GM21526 (cell line): Measurements from ENCODE around the gene ATP13A4.

Source experiments
- ATAC-seq: cut with Tn5 transposase; IDR thresholded peaks from one replicate; pipeline ENCODE4 v1.9.1; 2021; ENCODE audit warnings: moderate library complexity; ENCODE audit not compliant: unreplicated experiment, low FRiP score

Gene ATP13A4

DNA sequence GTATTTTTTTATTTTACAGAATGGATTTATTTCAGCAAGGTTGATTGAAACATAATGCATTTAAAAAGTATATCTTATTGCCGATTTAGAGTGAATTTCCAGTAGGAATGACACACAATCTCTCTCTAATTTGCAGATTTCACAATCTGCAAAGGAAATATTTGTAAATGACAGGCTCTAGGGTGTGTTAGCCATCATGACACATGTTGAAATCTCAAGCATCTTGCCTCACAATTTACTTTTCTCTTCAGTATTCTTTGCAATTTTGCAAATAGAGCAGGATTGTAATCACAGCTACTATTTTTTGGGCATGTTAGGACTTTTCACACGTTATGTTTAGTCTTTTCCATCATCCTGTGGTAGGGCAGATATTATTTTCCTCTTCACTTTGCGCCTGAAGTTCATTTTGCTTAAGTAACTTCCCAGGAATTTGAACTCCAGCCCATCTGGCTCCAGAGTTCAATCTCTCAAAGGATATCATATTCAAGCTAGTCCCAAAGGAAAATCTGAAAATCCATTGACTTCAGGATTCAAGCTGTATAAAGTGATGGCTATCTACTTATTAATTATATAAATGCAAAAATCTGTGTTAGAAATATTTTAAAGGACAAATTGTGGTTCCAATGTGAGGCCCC lies 55.4 kb downstream of the ATP13A4 start:
- no peak for ATAC-seq

DNA sequence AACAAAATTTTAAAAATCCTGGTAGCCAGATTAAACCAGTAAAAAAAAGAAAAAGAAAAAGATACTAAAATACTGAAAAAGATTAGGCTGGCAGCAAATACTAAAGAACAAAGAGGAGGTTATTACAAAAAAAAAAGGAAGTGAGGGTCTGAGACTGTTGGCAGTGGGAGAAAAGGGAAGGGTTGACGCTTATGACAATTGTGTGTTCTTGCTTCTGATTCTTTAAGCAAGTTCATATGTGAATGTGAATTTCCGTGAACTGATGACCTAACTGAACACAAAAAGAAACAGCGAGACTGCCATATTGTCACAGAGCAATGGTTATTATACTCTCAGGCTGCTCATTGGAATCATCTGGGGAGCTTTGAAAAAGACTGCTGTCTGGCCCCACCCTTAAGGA lies 56.5 kb downstream of the ATP13A4 start:
- no peak for ATAC-seq

DNA sequence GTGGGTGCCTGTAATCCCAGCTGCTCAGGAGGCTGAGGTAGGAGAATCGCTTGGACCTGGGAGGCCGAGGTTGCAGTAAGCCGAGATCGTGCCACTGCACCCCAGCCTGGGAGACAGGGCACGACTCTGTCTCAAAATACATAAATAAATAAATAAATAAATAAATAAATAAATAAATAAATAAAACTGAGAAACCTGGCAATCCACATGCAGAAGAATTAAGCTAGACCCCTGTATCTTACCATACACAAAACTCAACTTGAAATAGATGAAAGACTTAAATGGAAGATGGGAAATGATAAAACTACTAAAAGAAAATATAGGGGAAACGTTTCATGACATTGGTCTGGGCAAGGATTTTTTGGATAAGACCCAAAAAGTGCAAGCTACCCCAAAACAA lies 58.0 kb downstream of the ATP13A4 start:
- ATAC-seq: no peak

DNA sequence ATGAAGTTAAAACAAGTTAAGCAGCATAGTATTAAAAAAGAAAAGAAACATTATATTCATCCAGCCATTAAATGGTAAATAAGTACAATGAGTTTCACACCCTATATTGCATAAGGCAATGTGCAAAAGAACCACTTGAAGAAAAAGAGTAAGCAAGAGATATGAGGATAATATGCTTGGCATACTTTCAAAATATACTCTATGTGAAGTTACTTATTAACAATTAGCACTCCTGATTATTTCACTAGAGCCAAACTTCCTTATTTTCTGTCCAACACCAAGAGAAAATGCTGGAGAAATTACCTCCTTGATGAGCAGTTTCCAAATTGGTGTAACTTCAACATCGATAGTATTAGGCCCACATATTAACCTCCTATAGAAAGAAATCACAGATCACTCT lies 63.7 kb downstream of the ATP13A4 start:
- no peak for ATAC-seq

DNA sequence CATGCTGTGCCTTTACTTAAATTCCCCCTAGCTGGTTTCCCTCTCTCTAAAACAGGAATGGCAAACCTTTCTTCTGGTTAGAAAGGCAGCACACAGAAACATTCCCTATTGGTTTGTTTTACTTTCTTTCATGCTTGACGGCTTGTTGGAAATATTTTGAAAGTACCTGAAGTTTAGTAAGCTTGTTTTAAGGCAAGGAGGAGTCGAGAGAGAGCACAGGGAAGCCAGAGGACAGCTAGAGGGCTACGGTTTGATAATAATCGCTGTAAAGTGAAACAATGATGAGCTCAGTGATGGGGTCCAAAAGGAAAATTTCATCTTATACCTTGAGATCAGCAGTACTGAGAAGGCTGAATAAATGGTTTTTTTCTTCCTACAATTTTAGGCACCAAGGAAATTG lies 64.1 kb downstream of the ATP13A4 start:
- ATAC-seq: no peak

DNA sequence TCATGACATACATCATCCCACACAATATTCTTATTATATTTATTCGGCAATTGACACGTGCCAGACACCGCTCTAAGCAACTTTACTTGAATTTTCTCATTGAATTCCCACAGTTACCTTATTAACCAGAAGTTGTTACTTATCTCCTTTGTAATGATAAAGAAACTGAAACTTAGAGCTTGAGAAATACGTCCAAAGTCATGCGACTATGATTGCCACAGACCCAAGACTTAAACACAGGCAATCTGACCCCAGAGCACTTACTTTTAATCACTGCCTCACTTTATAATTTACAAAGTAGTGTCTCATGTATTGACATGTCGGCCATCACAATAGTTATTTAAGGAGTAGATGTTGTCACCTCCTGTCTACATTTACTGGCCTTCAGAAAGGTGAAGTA lies 64.7 kb downstream of the ATP13A4 start:
- ATAC-seq: no peak

DNA sequence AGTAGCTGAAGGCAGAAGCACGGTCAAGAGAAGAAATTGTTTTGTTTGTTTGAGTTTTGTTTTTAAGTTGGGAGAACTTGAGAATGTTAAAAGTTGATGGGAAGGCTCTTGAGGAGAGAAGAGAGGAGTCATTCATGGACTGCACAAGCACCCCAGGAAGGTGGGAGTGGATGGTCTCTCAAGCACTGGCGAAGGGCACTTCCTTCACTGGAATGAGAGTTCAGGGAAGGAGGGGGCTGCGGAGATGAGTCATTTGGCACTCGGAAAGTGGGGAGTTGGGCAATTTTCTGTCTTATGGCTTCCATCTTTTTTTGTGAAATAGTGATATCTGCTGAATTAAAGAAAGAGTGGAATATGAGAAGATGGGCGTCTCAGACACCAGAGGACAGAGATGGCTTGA lies 66.0 kb downstream of the ATP13A4 start:
- no peak for ATAC-seq

DNA sequence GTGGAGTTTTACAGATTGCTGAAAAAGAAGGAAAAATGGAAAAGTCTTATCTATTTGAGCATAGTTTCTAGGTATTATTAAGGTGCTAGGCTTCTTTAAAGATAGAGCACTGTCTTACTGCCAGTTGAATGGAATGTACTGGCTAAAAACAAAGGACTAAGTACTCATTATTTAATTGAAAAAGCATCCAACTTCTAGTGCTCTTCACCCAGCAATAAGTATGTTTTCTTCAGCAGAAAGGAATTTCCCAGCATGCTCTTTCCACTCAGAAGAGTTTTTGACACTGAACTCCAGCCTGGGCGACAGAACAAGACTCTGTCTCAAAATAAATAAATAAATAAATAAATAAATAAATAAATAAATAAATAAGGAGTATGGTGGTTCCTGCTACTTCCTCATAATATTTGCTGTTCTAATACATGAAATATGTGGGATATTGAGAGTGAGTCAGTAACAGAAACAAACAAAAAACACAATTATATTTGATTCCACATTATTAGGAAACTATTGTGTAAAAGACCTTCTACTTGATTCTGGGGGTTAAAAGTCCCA lies 70.6 kb downstream of the ATP13A4 start:
- no peak for ATAC-seq

DNA sequence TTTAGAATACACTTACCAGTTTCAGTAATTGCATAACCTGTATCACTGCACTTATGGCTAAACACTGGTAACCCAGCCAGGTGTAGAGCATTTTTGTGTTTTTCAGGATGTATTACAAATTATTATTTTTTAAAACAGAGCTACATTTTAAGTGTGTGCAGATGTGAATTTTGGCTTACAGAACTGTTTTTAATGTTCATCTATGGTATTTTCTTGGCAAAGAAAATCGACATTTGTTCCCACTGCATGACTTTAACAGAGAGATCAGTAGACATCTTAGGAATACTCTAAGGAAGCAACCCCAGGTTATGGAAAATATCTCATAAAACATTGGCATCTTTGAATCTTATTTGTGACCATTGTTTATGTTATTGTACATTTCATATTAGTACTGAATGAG lies 73.3 kb downstream of the ATP13A4 start:
- ATAC-seq: no peak

DNA sequence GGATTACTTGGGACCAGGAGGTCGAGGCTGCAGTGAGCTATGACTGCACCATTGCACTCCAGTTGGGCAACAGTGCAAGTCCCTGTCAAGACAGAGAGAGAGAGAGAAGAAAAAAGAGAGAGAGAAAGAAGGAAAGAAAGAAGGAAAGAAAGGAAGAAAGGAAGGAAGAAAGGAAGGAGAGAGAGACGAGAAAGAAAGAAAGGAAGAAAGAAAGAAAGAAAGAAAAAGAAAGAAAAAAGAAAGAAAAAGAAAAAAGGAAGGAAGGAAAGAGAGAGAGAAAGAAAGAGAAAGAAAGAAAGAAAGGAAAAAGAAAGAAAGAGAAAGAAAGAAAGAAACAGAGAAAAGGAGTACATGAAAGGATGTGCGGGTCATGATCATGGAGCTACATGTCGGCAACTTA lies 80.2 kb downstream of the ATP13A4 start:
- no peak for ATAC-seq

DNA sequence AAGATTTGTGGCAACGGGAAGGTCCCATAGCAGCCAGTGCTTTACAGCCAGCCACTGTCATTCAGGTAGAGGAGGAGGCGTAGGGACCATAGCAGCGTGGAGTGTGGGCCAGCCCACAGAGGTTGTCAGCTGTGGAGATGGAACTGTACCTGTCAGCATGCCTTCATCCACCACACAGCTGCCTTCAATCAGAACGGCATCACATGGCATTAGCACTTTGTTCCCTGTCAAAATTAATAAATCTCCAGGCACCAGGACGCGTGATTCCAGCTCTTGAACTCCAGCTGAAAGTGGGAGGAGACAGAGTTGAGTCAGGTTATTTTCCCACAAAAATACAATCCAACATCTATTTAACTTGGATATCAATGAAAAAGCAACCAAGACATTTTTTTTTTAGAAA lies 84.0 kb downstream of the ATP13A4 start:
- ATAC-seq: no peak

DNA sequence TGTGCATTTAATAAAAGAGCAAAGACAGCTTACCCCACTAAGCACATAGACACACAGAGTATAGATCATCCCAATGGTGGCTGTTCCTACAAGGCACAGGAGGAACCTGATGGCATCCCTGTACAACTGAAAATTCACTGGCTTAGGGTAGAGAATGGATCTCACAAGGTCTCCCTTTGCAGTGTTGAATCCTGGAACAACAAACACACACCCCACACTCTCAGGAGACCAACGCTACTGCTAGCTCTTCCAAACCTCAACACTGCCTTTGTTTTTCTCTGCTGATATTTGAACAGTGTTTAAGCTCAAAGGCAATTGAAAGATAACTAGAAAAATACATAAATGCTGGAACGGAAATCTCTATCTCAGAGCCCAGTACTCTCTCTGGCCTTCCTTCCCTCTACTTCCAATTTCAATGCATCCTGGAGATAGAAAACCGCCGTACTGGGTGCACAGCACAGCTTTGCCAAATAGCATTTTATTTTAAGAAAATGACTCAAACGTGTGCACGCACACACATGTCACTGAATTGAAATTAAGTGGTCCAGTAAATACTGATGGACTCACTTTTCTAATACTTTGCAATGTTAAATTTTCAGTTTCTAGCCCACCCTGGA lies 88.6 kb downstream of the ATP13A4 start:
- no peak for ATAC-seq

DNA sequence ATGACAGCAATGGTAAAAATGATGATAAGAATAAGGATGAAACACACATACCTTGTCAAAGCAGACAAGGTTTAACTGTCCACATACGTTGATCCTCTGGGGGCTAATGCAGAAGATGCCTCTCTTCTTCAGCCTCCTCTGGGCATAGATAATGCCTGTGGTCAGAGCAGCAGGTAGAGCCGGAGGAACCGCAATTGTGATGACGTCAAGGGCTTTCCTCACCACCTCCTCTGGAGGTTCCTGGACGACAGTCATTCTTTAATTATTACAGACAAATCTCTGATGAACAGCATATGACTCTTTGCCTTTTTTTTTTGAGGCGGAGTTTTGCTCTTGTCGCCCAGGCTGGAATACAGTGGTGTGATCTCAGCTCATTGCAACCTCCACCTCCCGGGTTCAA lies 89.8 kb downstream of the ATP13A4 start:
- no peak for ATAC-seq

DNA sequence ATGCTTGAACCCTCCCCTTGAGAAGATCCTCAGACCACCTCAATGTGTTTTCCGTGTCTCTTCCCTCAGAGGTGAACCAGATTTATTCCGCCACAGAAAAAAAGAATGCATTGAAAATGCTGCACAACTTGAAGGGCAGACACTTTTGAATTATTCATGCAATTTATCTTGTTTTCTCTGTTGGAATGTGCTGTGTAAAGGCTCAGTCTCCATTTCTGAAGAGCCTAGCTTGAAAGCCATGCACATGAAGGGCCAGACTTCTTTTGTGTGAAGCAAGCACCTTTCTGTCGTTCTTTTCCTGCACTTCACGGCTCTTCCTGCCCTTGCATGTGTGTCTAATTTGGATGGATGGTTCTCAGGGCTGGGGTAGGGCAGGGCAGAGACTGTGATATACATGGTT lies 97.2 kb downstream of the ATP13A4 start:
- ATAC-seq: no peak

DNA sequence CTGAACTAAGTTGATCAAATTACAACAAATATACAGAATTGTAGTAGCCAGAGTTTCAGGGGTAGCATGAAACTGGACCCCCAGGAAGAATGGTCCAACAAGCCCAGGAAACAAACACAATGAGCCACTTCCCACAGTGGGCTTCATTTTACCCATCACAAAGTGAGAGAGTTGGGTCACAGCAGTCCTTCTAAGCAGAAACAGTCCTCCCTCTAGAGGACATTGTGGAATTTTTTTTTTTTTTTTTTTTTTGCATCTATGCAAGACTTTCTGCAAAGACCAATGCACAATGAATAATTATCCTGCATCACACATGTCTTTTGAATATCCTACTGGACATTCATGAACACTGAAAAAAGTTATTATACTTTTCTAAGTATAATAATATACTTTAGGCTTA lies 102.4 kb downstream of the ATP13A4 start:
- ATAC-seq: no peak

DNA sequence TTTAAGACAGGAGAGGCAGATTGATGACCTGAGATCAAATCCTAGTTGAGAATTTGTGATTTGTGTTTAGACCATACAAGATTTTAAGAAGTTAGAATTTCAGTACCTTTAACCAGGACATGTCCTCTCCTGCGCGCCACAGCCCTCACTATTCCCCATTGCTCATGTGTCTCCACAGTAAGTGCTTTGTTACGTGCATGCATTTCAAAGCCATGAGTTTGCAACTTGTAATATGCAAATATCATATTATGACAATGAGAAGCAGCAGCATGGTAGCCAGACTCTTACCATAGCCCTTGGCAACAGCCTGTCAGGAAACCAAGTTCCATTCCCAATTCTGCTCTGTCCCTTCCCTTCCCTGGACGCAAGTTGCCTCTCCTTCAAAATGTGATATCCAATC lies 102.8 kb downstream of the ATP13A4 start:
- ATAC-seq: no peak

DNA sequence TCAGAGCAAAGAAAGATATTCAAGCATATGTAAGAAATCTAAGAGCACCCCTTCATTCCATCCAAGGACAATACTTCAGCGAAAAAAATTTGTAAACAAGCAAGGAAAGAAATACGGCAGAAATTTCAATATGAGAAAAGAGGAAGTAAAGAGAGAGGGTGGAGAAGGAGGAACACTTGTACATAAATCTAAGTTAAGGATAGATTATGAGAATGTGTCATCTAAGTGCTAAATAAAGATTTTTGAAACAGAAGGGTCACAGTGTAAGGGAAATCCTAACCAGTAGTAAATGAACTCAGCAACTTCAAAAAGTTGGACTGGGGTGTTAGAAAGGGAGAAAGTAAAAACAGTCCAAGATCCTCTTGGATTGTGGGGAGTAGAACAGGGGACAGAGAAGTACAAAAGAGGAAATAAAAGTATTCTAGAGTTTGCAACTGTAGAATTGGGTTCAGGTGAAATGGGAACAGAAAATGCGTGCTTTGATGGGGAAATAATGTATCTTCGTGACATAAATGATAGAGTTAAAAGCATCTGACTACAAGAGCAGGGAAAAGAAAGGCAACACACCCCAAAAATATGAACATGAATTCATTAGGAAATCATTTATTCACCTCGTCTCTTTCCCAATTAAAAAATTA lies 107.6 kb downstream of the ATP13A4 start:
- ATAC-seq: no peak

DNA sequence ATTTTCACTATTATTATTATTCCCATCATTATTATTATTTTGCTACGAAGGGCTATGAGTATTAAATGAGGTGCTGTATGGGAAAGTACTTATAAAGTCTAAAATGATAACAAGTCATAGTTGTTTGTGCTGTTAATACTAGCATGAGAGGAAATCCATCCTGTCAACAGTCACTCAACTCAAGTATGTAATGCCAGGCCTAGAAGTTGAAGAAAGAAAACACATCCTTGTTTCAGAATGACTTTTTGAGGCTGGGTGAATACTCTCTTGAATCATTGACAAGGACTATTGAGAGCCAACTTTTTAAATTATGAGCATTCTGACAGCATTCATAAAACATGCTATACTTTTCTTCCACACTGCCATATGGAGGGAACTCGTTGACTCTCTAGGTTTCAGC lies 115.3 kb downstream of the ATP13A4 start:
- no peak for ATAC-seq

DNA sequence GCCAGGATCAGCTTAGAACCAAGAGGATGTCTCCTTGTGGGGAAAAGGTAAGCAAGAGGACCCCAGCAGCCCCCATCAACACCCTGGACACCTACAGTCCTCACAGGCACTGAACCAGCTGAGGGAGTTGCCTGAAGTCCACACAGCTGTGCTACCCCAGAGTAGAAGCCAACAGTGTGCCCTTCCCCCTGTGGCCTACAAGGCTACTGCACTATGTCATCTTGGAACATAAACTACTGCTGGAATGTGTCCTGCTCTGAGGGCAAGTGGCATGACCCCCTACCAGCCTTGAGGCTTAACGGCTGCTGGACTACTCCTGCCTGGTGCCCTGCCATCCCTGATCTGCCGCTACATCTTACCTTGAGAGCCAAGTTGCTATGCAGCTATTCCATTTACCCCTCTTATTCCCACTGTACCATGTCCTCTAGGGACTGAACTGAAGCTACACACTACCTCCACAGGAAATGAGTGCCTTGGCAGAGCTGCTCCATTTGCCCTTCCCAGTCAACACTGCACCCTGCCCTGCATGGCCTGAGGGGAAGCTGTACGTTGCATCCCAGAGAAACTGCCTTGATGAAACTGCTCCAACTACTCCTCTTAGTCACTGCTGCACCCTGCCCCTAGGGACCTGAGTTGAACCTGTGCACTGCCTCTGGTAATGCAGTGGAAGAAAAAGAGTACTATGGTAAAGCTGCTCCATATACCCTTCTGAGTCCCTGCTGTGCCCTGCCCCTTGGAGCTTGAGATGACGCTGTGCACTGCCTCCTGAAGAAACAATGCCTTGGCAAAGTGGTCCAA lies 135.9 kb downstream of the ATP13A4 start:
- no peak for ATAC-seq

DNA sequence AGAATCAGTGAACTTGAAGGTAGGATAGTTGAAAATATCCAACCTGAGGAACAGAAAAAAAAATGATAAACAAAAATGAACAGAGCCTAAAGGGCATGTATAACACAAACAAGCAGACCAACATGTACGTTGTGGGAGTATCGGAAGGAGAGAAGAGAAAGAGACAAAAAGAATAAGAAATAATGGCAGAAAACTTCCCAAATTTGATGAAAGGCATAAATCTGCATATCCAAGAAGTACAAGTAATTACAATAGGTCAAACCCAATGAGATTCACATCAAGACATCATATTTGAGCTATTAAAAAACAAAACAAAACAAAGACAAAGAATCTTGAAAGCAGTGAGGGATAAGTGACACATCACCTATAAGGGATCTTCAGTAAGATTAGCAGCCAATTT lies 138.1 kb downstream of the ATP13A4 start:
- ATAC-seq: no peak

DNA sequence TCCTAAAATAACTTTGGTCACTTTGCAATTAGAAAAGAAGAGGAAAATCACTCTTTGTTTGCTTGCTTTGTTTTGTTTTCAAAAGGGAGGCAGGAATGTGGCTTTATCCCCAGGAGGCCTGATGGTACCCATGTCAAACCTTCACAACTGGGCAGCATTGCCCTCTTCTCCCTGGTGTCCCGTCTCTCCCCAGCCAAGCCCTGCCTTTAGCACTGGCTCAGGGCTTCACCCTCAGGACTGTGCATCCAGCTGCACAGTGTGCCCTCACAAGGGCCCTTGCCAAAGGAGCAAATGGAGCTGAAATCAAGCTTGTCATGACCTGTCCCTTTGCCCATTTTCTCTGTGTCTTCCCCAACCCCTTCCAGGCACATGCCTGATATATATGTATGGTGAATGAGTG lies 147.0 kb downstream of the ATP13A4 start:
- no peak for ATAC-seq
